Tibial nerve (tissue), 4 donors: ENCODE measurements around the gene RUFY1.

Experiments used
- CTCF ChIP-seq, 5 experiments: fragments of 200-600 bp in 3 of 5; fragments of 450-650 bp in 2 of 5; sonication (generic) in 3 of 5; IDR thresholded peaks; one replicate each; pipeline ENCODE4 v1.5.1; 2016 to 2019; ENCODE audit warnings: antibody characterized with exemption in 5 of 5, mild to moderate bottlenecking in 3 of 5, moderate library complexity in 2 of 5
- EP300 ChIP-seq, 2 donors: sonication (generic); formaldehyde crosslinking; IDR thresholded peaks; one replicate each; pipeline ENCODE4 v1.6.1; 2017; ENCODE audit warnings: antibody characterized with exemption in 2 of 2, mild to moderate bottlenecking in 1 of 2

GRCh38 chr5:179568721-179569120, 18.4 kb downstream of the RUFY1 start:
- no peak for TF ChIP-seq CTCF (IDR thresholded peaks at IDR 0.05)
- TF ChIP-seq EP300 (IDR thresholded peaks at IDR 0.05), result no peak
